ES-I3 (cell line): ENCODE measurements around the gene KIF15.

Source experiments
- H3K36me3 ChIP-seq: 2 replicates; pipeline ENCODE4 v1.6.1; 2013; ENCODE audit warnings: mild to moderate bottlenecking, low read length, control low read depth, moderate library complexity; ENCODE audit not compliant: insufficient read depth
- H3K4me1 ChIP-seq: 2 replicates; pipeline ENCODE4 v1.6.1; 2013; ENCODE audit warnings: mild to moderate bottlenecking, control low read depth, low read length; ENCODE audit not compliant: insufficient read depth
- H3K9ac ChIP-seq: 2 replicates; pipeline ENCODE4 v1.6.1; 2013; ENCODE audit warnings: low read depth, mild to moderate bottlenecking, low read length, moderate library complexity
- H3K9me3 ChIP-seq: 2 replicates; pipeline ENCODE4 v1.6.1; 2013; ENCODE audit warnings: mild to moderate bottlenecking, low read length, moderate library complexity; ENCODE audit not compliant: control insufficient read depth, insufficient read depth

The KIF15 gene

DNA sequence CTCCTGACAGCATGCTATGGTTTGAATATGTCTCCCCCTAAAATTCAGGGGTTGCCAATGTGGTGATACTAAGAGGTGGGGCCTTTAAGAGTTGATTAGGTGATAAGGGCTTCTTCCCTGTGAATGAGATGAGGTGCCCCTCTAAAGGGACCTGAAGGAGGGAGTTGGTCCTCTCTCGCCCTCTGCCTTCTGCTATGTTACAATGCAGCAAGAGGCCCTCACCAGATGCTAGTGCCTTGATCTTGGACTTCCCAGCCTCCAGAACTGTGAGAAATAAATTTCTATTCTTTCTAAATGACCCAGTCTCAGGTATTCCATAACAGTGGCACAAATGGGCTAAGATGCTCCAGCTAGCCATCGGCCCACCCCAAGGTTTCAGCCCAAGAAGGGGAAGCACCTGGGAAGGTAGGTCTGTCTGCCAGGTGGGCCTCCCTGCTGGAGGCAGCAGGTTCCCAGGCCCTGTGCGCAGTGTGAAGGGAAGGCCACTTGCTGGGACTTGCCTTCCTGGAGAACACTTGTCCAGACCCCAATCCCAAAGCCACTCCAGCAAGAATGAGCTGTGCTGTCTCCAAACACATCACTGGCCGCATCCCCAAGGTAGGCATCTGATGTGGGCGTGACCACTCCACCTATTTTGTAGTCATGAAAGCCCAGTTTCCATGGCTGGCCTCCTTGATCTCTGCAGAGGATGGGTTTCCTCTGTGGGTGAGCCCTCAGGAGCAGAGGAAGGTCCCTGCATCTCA is 121.8 kb downstream of the KIF15 start:
- no peak overlapping the region for H3K9ac ChIP-seq

DNA sequence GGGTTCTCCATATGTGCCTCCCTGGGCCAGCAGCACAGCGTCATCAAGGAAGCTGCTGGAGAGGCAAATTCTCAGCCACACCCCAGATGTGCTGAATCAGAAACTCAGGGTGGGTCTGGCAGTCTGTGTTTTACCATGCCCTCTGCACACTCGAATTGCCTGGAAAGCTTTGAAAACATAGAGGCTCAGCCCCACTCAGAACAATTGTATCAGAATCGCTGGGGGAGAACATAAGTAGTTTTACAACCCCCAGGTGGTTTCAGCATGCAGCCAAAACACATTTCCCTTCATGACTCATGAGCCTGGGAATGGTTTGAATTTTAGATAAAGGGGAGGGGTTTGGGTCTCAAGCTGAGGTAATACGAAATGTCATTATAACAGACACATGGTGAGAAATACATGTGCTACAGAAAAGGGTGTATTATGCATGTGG is 122.4 kb downstream of the KIF15 start:
- Histone ChIP-seq H3K9me3 (peaks cover 7% of the 10 kb centered on the region; the same call in 1 of the 2 replicates), H3K9ac (no peak overlapping the region), H3K4me1 (peaks cover 29% of the 10 kb centered on the region), H3K36me3 (no peaks in the 10 kb centered on the region)

More for the DNA sequence above, 121.8 kb downstream of the KIF15 start:
- H3K9me3 ChIP-seq: peaks cover 7% of the 10 kb centered on the region; the same call in 1 of the 2 replicates
- H3K4me1 ChIP-seq: peaks cover 23% of the 10 kb centered on the region
- no peaks in the 10 kb centered on the region for H3K36me3 ChIP-seq

GRCh38 chr3:44885618-44886017 is 124.0 kb downstream of the KIF15 start:
- no peaks in the 10 kb centered on the region for H3K36me3 ChIP-seq
- H3K9ac ChIP-seq: no peak overlapping the region
- H3K9me3 ChIP-seq: peaks cover 7% of the 10 kb centered on the region; the same call in 1 of the 2 replicates
- H3K4me1 ChIP-seq: peaks cover 29% of the 10 kb centered on the region

GRCh38 chr3:44886561-44886960 is 125.0 kb downstream of the KIF15 start:
- Histone ChIP-seq H3K36me3 (no peaks in the 10 kb centered on the region), H3K9me3 (peaks cover 7% of the 10 kb centered on the region; the same call in 1 of the 2 replicates), H3K4me1 (peaks cover 29% of the 10 kb centered on the region), H3K9ac (no peak overlapping the region)

DNA sequence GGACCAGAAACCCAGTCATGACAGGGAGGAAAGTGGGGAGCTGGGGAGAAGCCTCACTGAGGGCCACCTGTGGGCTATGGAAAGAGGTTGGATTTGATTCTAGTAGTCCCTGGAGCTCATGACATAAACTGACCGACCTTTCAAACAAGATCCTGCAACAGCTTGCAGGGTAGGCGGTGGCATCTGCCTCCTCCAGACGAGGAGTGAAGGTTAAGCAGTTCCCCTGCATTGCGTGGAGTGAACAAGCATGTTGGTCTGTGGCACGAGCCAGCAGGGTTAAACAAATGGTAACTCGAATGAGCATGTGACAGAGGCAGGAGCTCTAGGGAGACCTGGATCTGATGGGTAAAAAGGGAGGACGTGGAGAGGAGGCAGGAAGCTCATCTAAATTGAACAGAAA is 125.5 kb downstream of the KIF15 start:
- no peak overlapping the region for H3K9ac ChIP-seq
- peaks cover 7% of the 10 kb centered on the region; the same call in 1 of the 2 replicates for H3K9me3 ChIP-seq
- no peaks in the 10 kb centered on the region for H3K36me3 ChIP-seq
- peaks cover 29% of the 10 kb centered on the region for H3K4me1 ChIP-seq

GRCh38 chr3:44890258-44890657 is 128.7 kb downstream of the KIF15 start:
- H3K4me1 ChIP-seq: peaks cover 20% of the 10 kb centered on the region; the same call in 1 of the 2 replicates
- H3K36me3 ChIP-seq: no peaks in the 10 kb centered on the region

GRCh38 chr3:44890852-44891251 is 129.3 kb downstream of the KIF15 start:
- peaks cover 17% of the 10 kb centered on the region; the same call in 1 of the 2 replicates for H3K4me1 ChIP-seq
- no peak overlapping the region for H3K9ac ChIP-seq
- no peaks in the 10 kb centered on the region for H3K36me3 ChIP-seq
- no peaks in the 10 kb centered on the region for H3K9me3 ChIP-seq

More at GRCh38 chr3:44890258-44890657, 128.7 kb downstream of the KIF15 start:
- Histone ChIP-seq H3K9ac (no peak overlapping the region), H3K9me3 (no peaks in the 10 kb centered on the region)

DNA sequence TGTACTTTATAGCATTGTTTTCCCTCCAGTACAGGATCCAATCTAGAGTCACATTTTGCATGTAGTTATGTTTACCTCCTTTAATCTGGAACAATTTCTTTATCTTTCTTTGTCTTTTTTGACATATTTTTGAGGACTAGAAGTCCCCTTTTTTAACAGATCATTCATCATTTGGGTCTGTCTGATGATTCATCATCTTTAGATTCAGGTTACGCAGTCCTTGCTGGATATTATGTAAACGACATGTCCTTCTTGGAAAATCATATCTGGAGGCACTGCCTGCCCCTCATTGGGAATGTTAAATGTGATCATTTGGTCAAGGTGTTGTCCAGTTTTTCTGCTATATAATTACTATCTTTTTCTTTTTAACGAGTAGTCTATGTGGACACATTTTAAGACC is 131.1 kb downstream of the KIF15 start:
- no peaks in the 10 kb centered on the region for H3K36me3 ChIP-seq
- no peaks in the 10 kb centered on the region for H3K9me3 ChIP-seq
- H3K9ac ChIP-seq: no peak overlapping the region
- H3K4me1 ChIP-seq: peaks cover 17% of the 10 kb centered on the region; the same call in 1 of the 2 replicates

DNA sequence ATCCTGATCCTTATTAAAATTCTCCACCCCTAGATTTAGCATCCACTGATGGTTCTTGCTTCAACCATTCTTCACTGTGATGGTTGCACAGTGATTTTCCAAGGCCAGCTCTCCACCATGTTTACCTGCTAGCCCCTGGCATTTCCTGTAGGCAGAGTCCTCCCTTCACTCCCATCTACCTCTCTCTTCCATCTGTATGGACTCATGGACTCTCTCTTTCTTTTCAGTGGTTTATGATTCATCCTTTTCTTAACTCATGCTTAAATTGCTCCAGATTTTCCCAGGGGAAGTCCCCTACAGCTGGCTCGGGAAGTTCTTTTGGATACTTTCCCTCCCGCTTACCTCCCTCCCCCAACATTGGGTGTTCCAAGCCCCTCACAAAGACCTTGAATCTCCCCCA is 131.5 kb downstream of the KIF15 start:
- no peaks in the 10 kb centered on the region for H3K36me3 ChIP-seq
- no peaks in the 10 kb centered on the region for H3K9me3 ChIP-seq
- no peak overlapping the region for H3K9ac ChIP-seq
- peaks cover 15% of the 10 kb centered on the region; the same call in 1 of the 2 replicates for H3K4me1 ChIP-seq

- H3K9ac ChIP-seq: no peak overlapping the region
- peaks cover 13% of the 10 kb centered on the region for H3K4me1 ChIP-seq
- H3K9me3 ChIP-seq: no peaks in the 10 kb centered on the region
- H3K36me3 ChIP-seq: no peaks in the 10 kb centered on the region
These were observed 132.9 kb downstream of the KIF15 start for GRCh38 chr3:44894485-44894884.

GRCh38 chr3:44896440-44896839 is 134.8 kb downstream of the KIF15 start:
- no peaks in the 10 kb centered on the region for H3K36me3 ChIP-seq
- H3K9ac ChIP-seq: no peak overlapping the region
- peaks cover 17% of the 10 kb centered on the region for H3K4me1 ChIP-seq
- H3K9me3 ChIP-seq: no peaks in the 10 kb centered on the region

DNA sequence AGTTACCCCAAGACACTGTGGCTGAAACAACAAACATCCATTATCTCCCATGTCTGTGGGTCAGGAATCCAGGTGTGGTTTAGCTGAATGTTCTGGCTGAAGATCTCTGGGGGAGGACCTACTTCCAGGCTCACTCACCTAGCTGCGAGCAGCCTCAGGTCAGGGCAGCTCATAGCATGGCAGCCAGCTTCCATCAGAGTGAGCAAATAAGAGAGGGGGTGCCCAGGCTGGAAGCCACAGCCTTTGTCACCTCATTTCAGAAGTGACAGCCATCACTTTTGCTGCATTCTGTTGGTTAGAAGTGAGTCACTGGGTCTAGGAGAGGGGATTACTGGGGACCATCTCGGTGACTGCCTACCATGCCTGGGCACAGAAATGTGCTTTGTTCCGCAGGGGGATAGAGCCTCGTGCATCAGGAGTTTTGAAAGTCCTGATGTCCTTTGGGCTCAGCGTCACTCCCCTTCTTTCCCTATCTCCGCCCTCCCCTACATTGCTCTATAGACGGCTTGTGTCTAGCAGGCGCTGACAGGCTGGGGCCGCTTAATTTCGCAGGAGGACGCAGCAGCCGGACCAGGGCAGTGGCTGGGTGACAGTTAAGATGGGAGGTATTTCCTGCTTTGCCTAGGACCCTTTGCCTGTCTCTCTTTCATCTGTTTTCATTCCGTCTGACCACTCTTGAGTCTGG is 138.2 kb downstream of the KIF15 start:
- Histone ChIP-seq H3K36me3 (no peaks in the 10 kb centered on the region), H3K9me3 (no peaks in the 10 kb centered on the region), H3K9ac (no peak overlapping the region), H3K4me1 (peaks cover 11% of the 10 kb centered on the region)

- H3K4me1 ChIP-seq: peaks cover 11% of the 10 kb centered on the region
- no peaks in the 10 kb centered on the region for H3K36me3 ChIP-seq
- H3K9ac ChIP-seq: no peak overlapping the region
- H3K9me3 ChIP-seq: peaks cover 4% of the 10 kb centered on the region; the same call in 1 of the 2 replicates
These were observed 141.0 kb downstream of the KIF15 start for GRCh38 chr3:44902628-44903027.
